OCI-LY1 (cell line): ENCODE results near the gene PRAME.

Experiments
- CTCF ChIP-seq: fragments of 200-600 bp; sonication (generic), shearing (Covaris generic); IDR thresholded peaks from 2 replicates; pipeline ENCODE4 v1.5.1; 2017; ENCODE audit warnings: mild to moderate bottlenecking, antibody characterized with exemption, low read length, moderate library complexity, mixed read lengths
- EZH2 ChIP-seq: fragments of 200-600 bp; sonication (generic), shearing (Covaris generic); IDR thresholded peaks from 2 replicates; pipeline ENCODE4 v1.8.0; 2017; ENCODE audit warnings: borderline replicate concordance, mixed run types, mild to moderate bottlenecking, antibody characterized with exemption, low read length, moderate library complexity, mixed read lengths

- TF ChIP-seq CTCF (no peak), EZH2 (no peak)
Measured at GRCh38 chr22:22536916-22537315, 22.1 kb downstream of the PRAME start.
